SK-MEL-5 (cell line): Measurements from ENCODE around the gene ZNF804A. TPM values are rescaled to one million over a fixed set of nuclear protein-coding genes. Genes with fewer than 3 reads are reported as not detected.
"Not testable (repeated sequence)": the region's sequence is repeated elsewhere in the genome, so short reads cannot be mapped to it uniquely, and the experiment has no call there.

ENCODE experiments used
- DNase-seq: peaks from one replicate; pipeline ENCODE4 v3.0.0-alpha.2; 2016; ENCODE audit warnings: low read depth, low spot score
- in situ Hi-C: cut with HindIII; loops from 2 replicates; pipeline ENCODE4 v1.10.0; 2016; ENCODE audit warnings: low sequenced_read_pairs, high pct_unique_total_duplicates, low pct_unique_long_range_greater_than_20kb
- total RNA-seq: library from RNA; depleted of rRNA; stranded (reverse); fragments of >200 nt; shearing (Covaris generic); gene quantifications from 2 replicates; pipeline ENCODE4 v1.2.3, GENCODE V29; 2014

The ZNF804A gene
- total RNA-seq, 1 experiment from 2014 or later: not detected

- in situ Hi-C loops: no loop called here
- no peak for DNase-seq
Observed at GRCh38 chr2:184683911-184684310, 85.6 kb downstream of the ZNF804A start.

DNA sequence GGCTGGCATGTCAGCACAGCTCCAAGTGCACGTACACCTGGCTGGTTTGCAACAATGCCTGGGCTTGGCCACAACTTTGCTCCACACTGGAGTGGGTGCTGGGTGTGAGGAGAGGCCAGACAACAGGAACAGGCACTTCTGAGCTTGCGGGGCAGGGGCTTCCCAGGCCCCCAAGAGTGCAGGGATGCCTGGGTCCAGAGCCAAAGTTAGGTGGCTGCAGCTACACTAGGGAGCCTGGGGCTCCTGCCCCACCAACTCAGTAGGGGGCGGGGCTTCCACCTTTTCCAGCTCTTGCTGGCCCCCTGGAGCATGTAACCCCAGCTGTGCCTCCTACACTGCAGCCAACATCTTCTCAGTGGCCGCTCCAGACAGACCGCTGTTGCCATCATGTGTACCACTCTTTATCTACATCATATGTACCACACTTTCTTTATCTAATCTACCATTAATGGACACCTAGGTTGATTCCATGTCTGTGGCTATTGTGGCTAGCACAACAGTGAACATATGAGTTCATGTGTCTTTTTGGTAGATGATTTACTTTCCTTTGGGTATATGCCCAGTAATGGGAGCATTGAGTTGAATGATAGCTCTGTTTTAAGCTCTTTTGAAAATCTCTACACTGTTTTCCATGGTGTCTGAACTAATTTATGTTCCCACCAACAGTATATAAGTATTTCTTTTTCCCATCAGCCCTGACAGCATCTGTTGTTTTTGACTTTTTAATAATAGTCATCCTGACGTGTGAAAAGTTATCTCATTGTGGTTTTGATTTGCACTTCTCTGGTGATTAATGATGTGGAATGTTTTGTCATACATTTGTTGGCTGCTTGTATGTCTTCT lies 87.9 kb downstream of the ZNF804A start:
- DNase-seq: no peak
- in situ Hi-C loops: no loop called here

DNA sequence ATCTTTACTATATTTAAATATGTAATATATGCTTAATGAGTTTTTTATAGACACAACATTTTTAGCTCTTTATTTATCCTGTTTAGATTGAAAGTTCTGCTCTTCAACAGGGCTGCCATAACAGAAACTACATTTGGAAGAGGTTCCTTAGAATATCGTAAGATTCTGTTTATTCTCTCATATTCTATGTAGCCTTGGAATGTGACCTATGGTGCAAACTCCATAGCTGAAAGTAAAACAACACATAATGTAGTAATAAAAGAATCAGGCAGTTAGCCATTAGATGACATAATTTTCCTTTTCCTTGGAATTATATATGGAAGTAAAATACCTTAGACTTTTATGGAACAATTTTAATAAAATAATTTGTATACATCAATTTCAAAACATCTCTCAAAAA lies 91.3 kb downstream of the ZNF804A start:
- in situ Hi-C loops: no loop called here

DNA sequence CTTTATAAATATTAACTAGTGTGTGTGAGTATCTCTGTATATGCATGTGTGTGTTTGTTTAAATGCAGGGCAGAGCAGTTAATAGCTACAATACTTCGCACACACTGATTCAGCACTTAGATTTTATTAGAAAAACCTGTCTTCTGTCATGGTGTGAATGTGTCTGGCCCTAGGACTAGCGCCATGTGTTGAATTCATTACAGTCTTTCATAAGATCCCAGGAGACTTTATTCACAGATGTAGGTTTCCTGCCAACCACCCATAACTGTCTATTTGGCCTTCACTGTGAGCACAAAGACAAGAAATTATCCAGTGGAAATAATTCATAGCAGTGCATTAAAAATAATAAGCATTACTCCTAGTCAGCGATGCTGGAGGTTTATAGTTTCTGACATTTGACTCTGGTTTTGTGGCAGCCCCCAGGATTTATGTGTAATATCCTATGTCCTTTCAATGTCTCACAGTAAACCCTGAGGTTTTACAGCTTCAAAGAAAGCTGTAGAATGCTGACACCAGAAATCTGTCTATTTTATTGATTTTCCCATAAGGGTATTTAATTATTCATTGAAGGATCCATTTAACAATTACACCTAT lies 93.9 kb downstream of the ZNF804A start:
- DNase-seq: no peak
- in situ Hi-C loops: no loop called here

More for the DNA sequence above, 91.3 kb downstream of the ZNF804A start:
- DNase-seq: no peak

DNA sequence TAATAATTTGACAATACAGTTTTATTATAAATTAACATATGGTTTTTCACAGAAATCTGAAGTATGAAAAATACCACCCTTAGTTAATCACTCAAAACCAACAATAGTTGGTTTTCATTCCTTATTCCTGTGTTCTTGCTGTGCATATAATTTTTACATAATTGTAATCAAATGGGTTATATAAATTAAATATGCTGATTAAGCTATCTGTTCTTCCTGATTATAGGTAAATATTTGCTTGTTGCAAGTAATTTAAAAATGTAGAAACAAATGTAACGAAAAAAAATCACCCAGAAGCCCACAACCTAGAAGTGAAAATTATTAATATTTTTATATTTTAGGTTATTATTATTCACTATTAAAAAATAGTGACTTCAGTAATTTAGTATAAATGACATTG lies 98.3 kb downstream of the ZNF804A start:
- in situ Hi-C loops: no loop called here
- no peak for DNase-seq

- in situ Hi-C loops: no loop called here
- DNase-seq: no peak
Observed at GRCh38 chr2:184698476-184698875, 100.1 kb downstream of the ZNF804A start.

- in situ Hi-C loops: no loop called here
- no peak for DNase-seq
Observed at GRCh38 chr2:184721881-184722280, 123.6 kb downstream of the ZNF804A start.

GRCh38 chr2:184727813-184728212 lies 129.5 kb downstream of the ZNF804A start:
- in situ Hi-C loops: no loop called here
- DNase-seq: no peak

DNA sequence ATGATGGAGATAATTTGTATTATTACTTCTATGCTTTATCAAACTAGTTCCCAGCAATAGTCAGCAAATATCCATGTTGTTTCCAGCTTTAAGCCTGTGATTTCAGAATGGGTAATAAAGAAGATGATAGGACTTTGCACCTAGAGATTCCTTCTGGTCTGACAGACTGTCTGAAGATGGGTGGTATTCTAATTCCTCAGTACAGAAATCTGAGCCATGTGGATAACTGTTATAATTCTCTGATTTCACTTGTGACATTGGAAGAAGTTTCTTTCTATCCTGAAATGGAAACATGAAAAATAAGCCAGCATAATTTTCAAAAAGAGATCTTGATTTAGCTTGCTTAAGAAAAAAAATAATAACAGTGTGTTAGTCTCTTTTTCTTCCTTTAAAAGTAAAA lies 130.1 kb downstream of the ZNF804A start:
- DNase-seq: no peak
- in situ Hi-C loops: no loop called here

- in situ Hi-C loops: no loop called here
- DNase-seq: no peak
Observed at GRCh38 chr2:184729581-184729980, 131.3 kb downstream of the ZNF804A start.

DNA sequence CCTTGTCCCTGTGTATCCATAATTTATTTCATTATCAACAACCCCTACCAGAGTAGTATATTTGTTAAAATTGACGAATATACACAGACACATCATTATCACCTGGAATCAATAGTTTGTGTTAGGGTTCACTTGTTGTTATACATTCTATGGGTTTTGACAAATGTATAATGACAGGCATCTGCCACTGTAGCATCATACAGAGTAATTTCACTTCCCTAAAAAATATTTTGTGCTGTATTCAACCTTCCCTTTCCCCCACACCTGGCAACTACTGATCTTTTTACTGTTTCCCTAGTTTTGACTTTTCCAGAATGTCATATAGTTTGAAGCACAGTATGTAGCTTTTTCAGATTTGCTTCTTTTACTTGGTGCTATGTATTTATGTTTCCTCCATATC lies 132.0 kb downstream of the ZNF804A start:
- in situ Hi-C loops: no loop called here
- DNase-seq: no peak

- in situ Hi-C loops: no loop called here
- DNase-seq: no peak
Observed at GRCh38 chr2:184734338-184734737, 136.0 kb downstream of the ZNF804A start.

GRCh38 chr2:184735611-184736010 lies 137.3 kb downstream of the ZNF804A start:
- in situ Hi-C loops: no loop called here
- no peak for DNase-seq

DNA sequence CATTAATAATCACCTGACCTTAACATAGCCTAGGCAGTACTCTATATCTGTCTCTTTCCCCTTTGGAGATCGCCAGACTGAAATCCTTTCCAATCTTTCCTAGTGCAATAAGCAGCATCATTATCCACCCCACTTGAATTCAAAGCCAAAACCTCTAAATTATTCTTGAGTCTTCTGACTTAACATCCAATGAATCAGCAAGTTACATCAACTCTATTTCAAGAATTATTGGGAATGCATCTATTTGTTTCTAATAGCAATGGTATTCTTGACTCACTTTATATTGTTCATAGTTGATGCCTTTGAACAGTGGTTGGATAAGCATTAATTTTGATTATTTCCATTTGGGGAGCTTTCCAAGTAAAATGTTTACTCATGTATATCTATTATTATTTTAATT lies 144.8 kb downstream of the ZNF804A start:
- in situ Hi-C loops: no loop called here
- no peak for DNase-seq

- in situ Hi-C loops: no loop called here
- DNase-seq: no peak
Observed at GRCh38 chr2:184756161-184756560, 157.8 kb downstream of the ZNF804A start.

DNA sequence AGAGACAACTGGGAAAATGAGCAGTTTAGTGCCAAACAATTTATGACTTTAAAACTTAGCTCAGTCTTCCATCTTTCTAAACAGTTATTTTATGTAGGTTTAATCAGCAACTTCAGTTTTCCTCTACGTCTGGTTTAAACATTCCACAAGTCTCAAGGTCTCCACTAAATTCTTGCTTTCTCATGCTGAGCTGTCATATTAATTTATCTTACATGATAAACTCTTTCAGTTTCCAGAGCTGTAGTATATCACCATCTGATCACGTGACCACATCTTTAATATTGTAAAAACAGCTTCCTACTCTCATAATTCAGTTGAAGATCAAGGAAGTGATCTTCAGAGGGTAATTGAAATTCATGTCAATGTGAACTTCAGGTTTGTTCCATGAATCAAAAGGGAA lies 158.6 kb downstream of the ZNF804A start:
- DNase-seq: no peak
- in situ Hi-C loops: no loop called here

- DNase-seq, in situ Hi-C loops: not testable (repeated sequence)
Observed at GRCh38 chr2:184759557-184760255, 161.4 kb downstream of the ZNF804A start.

DNA sequence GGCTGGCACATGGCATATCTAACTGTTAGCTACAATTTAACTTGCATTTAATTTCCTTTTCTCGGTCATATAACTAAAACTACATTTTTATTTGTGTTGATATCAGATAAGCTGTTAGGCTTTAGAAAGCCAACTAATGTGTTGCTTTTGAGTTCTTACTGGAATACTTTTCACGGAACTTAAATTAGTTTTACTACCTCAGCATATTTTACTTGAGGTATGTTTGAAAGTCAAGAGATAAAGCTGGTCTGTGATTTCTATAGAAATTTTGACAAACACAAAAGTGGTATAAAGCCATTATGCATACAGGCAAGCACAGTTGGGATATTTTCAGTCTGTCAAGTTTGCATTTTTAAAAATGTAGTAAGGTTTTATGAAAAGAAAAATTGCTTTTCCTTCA lies 162.6 kb downstream of the ZNF804A start:
- in situ Hi-C loops: no loop called here
- DNase-seq: no peak
